Measurements from ENCODE around the gene KIF16B. TPM values are rescaled to one million over a fixed set of nuclear protein-coding genes. Genes with fewer than 3 reads are reported as not detected.

Gene KIF16B
- total and polyA plus RNA-seq, 9 of the 15 experiments (the other 6 are each of a cell fraction or from before 2014, with no cell fraction given), result 1.00 to 10.6 (median 8.5) TPM

- TF ChIP-seq ELK3 (CRISPR knock-in tag; IDR thresholded peaks at IDR 0.05), result no peak
- peak; percentile 73 for TF ChIP-seq C11orf30 (IDR thresholded peaks at IDR 0.05; ENCODE audit: low read depth)
- TF ChIP-seq TAF9B (IDR thresholded peaks at IDR 0.05; ENCODE audit: partially characterized antibody), result no peak
- TF ChIP-seq DDX20 (tag; IDR thresholded peaks at IDR 0.05; ENCODE audit: low read depth), result no peak
- TF ChIP-seq SMAD3 (CRISPR knock-in tag; conservative IDR thresholded peaks at IDR 0.05), result no peak
- TF ChIP-seq KAT8 (IDR thresholded peaks at IDR 0.05; ENCODE audit: low read depth), result no peak
- TF ChIP-seq ZNF24 (IDR thresholded peaks at IDR 0.05), result no peak
- TF ChIP-seq MAFG (tag; conservative IDR thresholded peaks at IDR 0.05), result peak; percentile 71
- no peak for TF ChIP-seq HDAC3 (IDR thresholded peaks at IDR 0.05; ENCODE audit: borderline replicate concordance, partially characterized antibody)
- no peak for TF ChIP-seq RBM34 (IDR thresholded peaks at IDR 0.05; ENCODE audit: borderline replicate concordance, insufficient read depth, low read length)
- TF ChIP-seq ATF7 (IDR thresholded peaks at IDR 0.05), result no peak
- no peak for TF ChIP-seq PCBP2 (IDR thresholded peaks at IDR 0.05; ENCODE audit: low read depth, low read length, poor library complexity, severe bottlenecking)
- no peak for TF ChIP-seq TFAM (CRISPR knock-in tag; conservative IDR thresholded peaks at IDR 0.05)
- TF ChIP-seq MLLT1 (IDR thresholded peaks at IDR 0.05), result no peak
- TF ChIP-seq ZNF584 (CRISPR knock-in tag; IDR thresholded peaks at IDR 0.05; ENCODE audit: low read depth), result no peak
- TF ChIP-seq MAFK (IDR thresholded peaks at IDR 0.05; ENCODE audit: low read length), result peak; percentile 60
- TF ChIP-seq ZNF507 (tag; conservative IDR thresholded peaks at IDR 0.05), result no peak
- no peak for TF ChIP-seq JUN (IDR thresholded peaks at IDR 0.05; ENCODE audit: borderline replicate concordance, low read depth, low read length)
- TF ChIP-seq JUN (CRISPR knock-in tag; IDR thresholded peaks at IDR 0.05; ENCODE audit: borderline replicate concordance), result no peak
Observed at GRCh38 chr20:16469395-16469905, 103.8 kb downstream of the KIF16B start (continued).
